ENCODE data around the gene BANK1.

BANK1 gene

DNA sequence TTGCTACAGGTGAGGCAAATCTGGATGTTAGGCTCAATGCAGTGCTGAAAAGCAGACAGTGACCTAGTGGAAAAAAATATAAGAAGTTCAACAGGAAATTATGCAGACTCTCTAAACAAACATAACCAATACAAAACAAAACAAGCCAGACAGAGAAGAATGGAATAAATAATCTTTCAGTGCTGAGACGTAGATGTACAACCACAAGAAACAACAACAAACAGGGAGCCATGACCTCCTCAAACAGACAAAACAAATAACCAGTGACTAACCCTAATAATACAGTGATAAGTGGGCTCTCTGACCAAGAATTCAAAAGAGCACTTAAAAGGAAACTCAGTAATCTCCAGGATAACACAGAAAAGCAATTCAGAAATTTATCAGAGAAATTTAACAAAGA is 315.5 kb downstream of the BANK1 start:
- no CpG with 5 or more reads among the region's 1 CpG for WGBS (ENCODE audit: insufficient coverage, insufficient read length)

DNA sequence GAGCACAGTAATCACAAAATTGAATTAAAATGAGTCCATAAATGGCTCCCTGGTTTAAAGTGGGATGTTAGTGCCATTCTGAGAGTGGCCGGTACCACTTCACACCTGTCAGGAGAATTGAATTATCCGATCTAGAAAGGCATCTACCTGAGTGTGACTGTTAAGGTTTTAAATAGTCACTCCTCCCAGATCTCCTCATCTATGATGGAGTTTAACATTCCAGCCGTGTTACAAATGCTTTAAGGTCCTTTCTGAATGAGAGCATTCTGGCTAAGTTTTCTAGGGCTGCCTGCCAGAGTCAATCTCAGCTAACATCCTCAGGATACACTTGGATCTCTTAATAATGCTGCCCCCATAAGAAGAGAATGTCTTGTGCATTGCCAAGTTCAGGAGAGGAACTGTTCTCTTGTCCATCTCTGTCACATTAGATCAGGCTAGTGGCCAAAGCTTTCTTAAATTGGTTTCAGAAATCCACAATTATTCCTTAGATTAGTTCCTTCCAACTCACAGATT is 323.6 kb downstream of the BANK1 start:
- no CpG with 5 or more reads among the region's 3 CpGs for WGBS (ENCODE audit: insufficient coverage, insufficient read length)
- H3K4me3 ChIP-seq (ENCODE audit: low read length) = no peak overlapping the region
- H3K27me3 ChIP-seq (ENCODE audit: control insufficient read depth, insufficient read depth, low read length) = no peaks in the 10 kb centered on the region
- no peak overlapping the region for H3K27ac ChIP-seq (ENCODE audit: low read length)
- no peaks in the 10 kb centered on the region for H3K4me1 ChIP-seq (ENCODE audit: control insufficient read depth, insufficient read depth, low read length)
- H3K9me3 ChIP-seq (ENCODE audit: control insufficient read depth, insufficient read depth, low read length) = no peaks in the 10 kb centered on the region
- DNase-seq (ENCODE audit: low read depth, low spot score) = no peak
- no peaks in the 10 kb centered on the region for H3K36me3 ChIP-seq (ENCODE audit: control insufficient read depth, insufficient read depth, low read length)

More for the DNA sequence above, 315.5 kb downstream of the BANK1 start:
- DNase-seq (ENCODE audit: low read depth, low spot score) = no peak
- Histone ChIP-seq H3K27me3 (ENCODE audit: control insufficient read depth, insufficient read depth, low read length) (no peaks in the 10 kb centered on the region), H3K27ac (ENCODE audit: low read length) (no peak overlapping the region), H3K4me3 (ENCODE audit: low read length) (no peak overlapping the region), H3K9me3 (ENCODE audit: control insufficient read depth, insufficient read depth, low read length) (no peaks in the 10 kb centered on the region), H3K4me1 (ENCODE audit: control insufficient read depth, insufficient read depth, low read length) (no peaks in the 10 kb centered on the region), H3K36me3 (ENCODE audit: control insufficient read depth, insufficient read depth, low read length) (no peaks in the 10 kb centered on the region)

DNA sequence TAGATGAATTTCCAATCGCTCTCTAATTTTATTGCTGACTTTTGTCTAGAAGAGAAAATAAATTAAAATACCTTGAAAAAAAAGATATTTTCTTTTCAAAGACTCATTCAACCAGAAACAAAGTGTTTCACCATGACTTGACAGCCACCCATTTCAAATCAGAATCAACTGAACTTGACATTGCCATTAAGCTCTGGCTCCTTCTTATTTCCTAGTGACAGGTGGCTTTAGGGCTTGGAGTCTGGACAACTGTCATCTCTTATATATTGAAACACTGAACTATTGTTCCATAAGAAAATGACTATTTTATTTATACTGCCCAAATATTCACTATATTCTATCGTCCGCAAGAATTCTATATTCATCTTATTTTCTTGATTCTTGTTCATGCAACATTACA is 325.6 kb downstream of the BANK1 start:
- WGBS (ENCODE audit: insufficient coverage, insufficient read length) = 100% methylated on average over 2 of the region's 3 CpGs
- DNase-seq (ENCODE audit: low read depth, low spot score) = no peak

DNA sequence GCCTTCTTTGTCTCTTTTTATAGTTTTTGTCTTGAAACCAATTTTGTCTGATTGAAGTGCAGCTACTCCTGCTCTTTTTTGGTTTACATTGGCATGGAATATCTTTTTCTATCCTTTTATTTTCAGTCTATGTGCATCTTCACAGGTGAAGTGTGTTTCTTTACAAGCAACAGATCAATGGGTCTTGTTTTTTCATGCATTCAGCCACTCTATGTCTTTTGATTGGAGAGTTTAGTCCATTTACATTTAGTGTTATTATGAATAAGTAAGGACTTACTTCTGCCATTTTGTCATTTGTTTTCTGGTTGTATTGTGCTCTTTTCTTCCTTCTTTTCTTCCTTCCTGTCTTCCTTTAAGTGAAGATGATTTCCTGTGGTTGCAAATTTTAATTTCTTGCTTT is 330.3 kb downstream of the BANK1 start:
- H3K4me3 ChIP-seq (ENCODE audit: low read length) = no peak overlapping the region
- H3K9me3 ChIP-seq (ENCODE audit: control insufficient read depth, insufficient read depth, low read length) = no peaks in the 10 kb centered on the region
- no peaks in the 10 kb centered on the region for H3K27me3 ChIP-seq (ENCODE audit: control insufficient read depth, insufficient read depth, low read length)
- DNase-seq (ENCODE audit: low read depth, low spot score) = no peak
- no peak overlapping the region for H3K27ac ChIP-seq (ENCODE audit: low read length)
- H3K36me3 ChIP-seq (ENCODE audit: control insufficient read depth, insufficient read depth, low read length) = no peaks in the 10 kb centered on the region
- no peaks in the 10 kb centered on the region for H3K4me1 ChIP-seq (ENCODE audit: control insufficient read depth, insufficient read depth, low read length)

More for the DNA sequence above, 325.6 kb downstream of the BANK1 start:
- no peaks in the 10 kb centered on the region for H3K36me3 ChIP-seq (ENCODE audit: control insufficient read depth, insufficient read depth, low read length)
- H3K4me1 ChIP-seq (ENCODE audit: control insufficient read depth, insufficient read depth, low read length) = no peaks in the 10 kb centered on the region
- no peak overlapping the region for H3K4me3 ChIP-seq (ENCODE audit: low read length)
- H3K9me3 ChIP-seq (ENCODE audit: control insufficient read depth, insufficient read depth, low read length) = no peaks in the 10 kb centered on the region
- no peaks in the 10 kb centered on the region for H3K27me3 ChIP-seq (ENCODE audit: control insufficient read depth, insufficient read depth, low read length)
- no peak overlapping the region for H3K27ac ChIP-seq (ENCODE audit: low read length)
